K562 (cell line): ENCODE measurements around the gene PLXDC1. TPM values are rescaled to one million over a fixed set of nuclear protein-coding genes. Genes with fewer than 3 reads are reported as not detected.

Experiments used
- ARID2 ChIP-seq: fragments of 450-650 bp; IDR thresholded peaks from 2 replicates; pipeline ENCODE4 v1.6.1; 2017; ENCODE audit warnings: antibody characterized with exemption, mild to moderate bottlenecking
- ARNT ChIP-seq, 2 experiments: fragments of 450-650 bp; IDR thresholded peaks; 2 replicates each; pipeline ENCODE4 v1.6.1; 2016; ENCODE audit warnings: mild to moderate bottlenecking in 1 of 2
- GTF2A2 ChIP-seq: IDR thresholded peaks from 2 replicates; pipeline ENCODE4 v1.6.1; 2016; ENCODE audit warnings: mild to moderate bottlenecking, missing genetic modification characterization, missing compliant biosample characterization
- KDM4B ChIP-seq, 2 experiments: fragments of 450-650 bp in 1 of 2; sonication (generic) in 1 of 2; IDR thresholded peaks; 2 replicates each; pipeline ENCODE4 v1.6.1; 2016 to 2017; ENCODE audit warnings: borderline replicate concordance in 2 of 2, antibody characterized with exemption in 1 of 2, low read depth in 1 of 2, mild to moderate bottlenecking in 1 of 2
- MXI1 ChIP-seq: IDR thresholded peaks from 2 replicates; pipeline ENCODE4 v1.6.1; 2011; ENCODE audit warnings: low read depth, mild to moderate bottlenecking, improper control_type of control experiment, low read length
- MYC ChIP-seq, 2 experiments: fragments of 250-450 bp in 1 of 2; sonication (Bioruptor Pico) in 1 of 2; IDR thresholded peaks; 2 replicates each; pipeline versions ENCODE4 v1.5.1 to v1.6.1; 2012 to 2021; ENCODE audit warnings: low read depth in 2 of 2, borderline replicate concordance in 1 of 2, improper control_type of control experiment in 1 of 2, low read length in 1 of 2, mild to moderate bottlenecking in 1 of 2, moderate library complexity in 1 of 2
- NFRKB ChIP-seq: fragments of 450-650 bp; IDR thresholded peaks from 2 replicates; pipeline ENCODE4 v1.6.1; 2016; ENCODE audit warnings: low read depth
- NONO ChIP-seq, 2 experiments: fragments of 200-400 bp in 1 of 2; fragments of 450-650 bp in 1 of 2; formaldehyde crosslinking in 1 of 2; IDR thresholded peaks; 2 replicates each; pipeline ENCODE4 v1.6.1; 2017; ENCODE audit warnings: low read depth in 2 of 2, mild to moderate bottlenecking in 2 of 2, moderate library complexity in 2 of 2, low read length in 1 of 2
- RBBP5 ChIP-seq: fragments of 200-600 bp; sonication (generic); IDR thresholded peaks from 2 replicates; pipeline ENCODE4 v1.6.1; 2012; ENCODE audit warnings: borderline replicate concordance, mild to moderate bottlenecking, low read length, control low read depth, inconsistent platforms; ENCODE audit not compliant: insufficient read depth, poor library complexity, severe bottlenecking
- SUPT5H ChIP-seq: fragments of 450-650 bp; IDR thresholded peaks from 2 replicates; pipeline ENCODE4 v1.6.1; 2016
- TRIM28 ChIP-seq: fragments of 450-650 bp; IDR thresholded peaks from 2 replicates; pipeline ENCODE4 v1.6.1; 2017
- ZNF445 ChIP-seq: fragments of 250-450 bp; sonication (Bioruptor Pico); IDR thresholded peaks from 2 replicates; pipeline ENCODE4 v1.4.0; 2020; ENCODE audit warnings: low read depth, mild to moderate bottlenecking, moderate library complexity
- ZNF696 ChIP-seq: fragments of 250-450 bp; sonication (Bioruptor Pico); conservative IDR thresholded peaks from 2 replicates; pipeline ENCODE4 v1.4.0; 2020; ENCODE audit warnings: mild to moderate bottlenecking, moderate library complexity
- polyA plus RNA-seq, 8 experiments: library from polyadenylated mRNA; depleted of rRNA in 4 of 8; stranded (reverse) in 5 of 8; unstranded in 3 of 8; fragments of >200 nt; fragmentation: Nextera tagmentation in 2 of 8; fragmentation: Illumina TruSeq in 1 of 8; extraction: Ambion mirVana in 2 of 8; extraction: Trizol in 1 of 8; gene quantifications; 2 replicates each; pipeline versions ENCODE4 v1.2.1 to v1.2.3, GENCODE V29; 2011 to 2014; ENCODE audit warnings: inconsistent platforms in 1 of 8, missing spikeins in 1 of 8
- total RNA-seq, 7 experiments: library from RNA; depleted of rRNA in 6 of 7; stranded (reverse); fragments of >200 nt in 6 of 7; fragmentation: Illumina TruSeq in 2 of 7; extraction: Trizol in 2 of 7; gene quantifications; 2 replicates each; pipeline versions ENCODE4 v1.2.1 to v1.2.3, GENCODE V29; 2011 to 2021; ENCODE audit warnings: low replicate concordance in 1 of 7
- TF ChIP-seq, protein P1 (sequence below): fragments of 450-650 bp; IDR thresholded peaks from 2 replicates; pipeline ENCODE4 v1.6.1; 2016; ENCODE audit warnings: antibody characterized with exemption
- TF ChIP-seq, protein P2 (sequence below), 3 experiments: fragments of 200-800 bp in 1 of 3; fragments of 250-450 bp in 1 of 3; fragments of 450-650 bp in 1 of 3; sonication (Bioruptor Pico) in 1 of 3; sonication (Bioruptor generic) in 1 of 3; formaldehyde crosslinking in 1 of 3; IDR thresholded peaks; 2 replicates each; pipeline versions ENCODE4 v1.6.1 to v1.8.0; 2016 to 2022; ENCODE audit warnings: mild to moderate bottlenecking in 2 of 3, missing genetic modification characterization in 2 of 3, missing compliant biosample characterization in 1 of 3, moderate library complexity in 1 of 3
- TF ChIP-seq, protein P3 (sequence below): fragments of 250-450 bp; sonication (Bioruptor Pico); IDR thresholded peaks from 2 replicates; pipeline ENCODE4 v1.9.0; 2021; ENCODE audit warnings: mild to moderate bottlenecking
- TF ChIP-seq, protein P4 (sequence below), 2 experiments: fragments of 450-650 bp in 1 of 2; IDR thresholded peaks; 2 replicates each; pipeline ENCODE4 v1.6.1; 2011 to 2017; ENCODE audit warnings: low read depth in 2 of 2, antibody characterized with exemption in 1 of 2, borderline replicate concordance in 1 of 2, low read length in 1 of 2, mild to moderate bottlenecking in 1 of 2, mixed read lengths in 1 of 2; ENCODE audit not compliant: control insufficient read depth in 1 of 2

The PLXDC1 gene
- total and polyA plus RNA-seq, 9 of the 15 experiments (the other 6 are each of a cell fraction or from before 2014, with no cell fraction given): not detected

DNA sequence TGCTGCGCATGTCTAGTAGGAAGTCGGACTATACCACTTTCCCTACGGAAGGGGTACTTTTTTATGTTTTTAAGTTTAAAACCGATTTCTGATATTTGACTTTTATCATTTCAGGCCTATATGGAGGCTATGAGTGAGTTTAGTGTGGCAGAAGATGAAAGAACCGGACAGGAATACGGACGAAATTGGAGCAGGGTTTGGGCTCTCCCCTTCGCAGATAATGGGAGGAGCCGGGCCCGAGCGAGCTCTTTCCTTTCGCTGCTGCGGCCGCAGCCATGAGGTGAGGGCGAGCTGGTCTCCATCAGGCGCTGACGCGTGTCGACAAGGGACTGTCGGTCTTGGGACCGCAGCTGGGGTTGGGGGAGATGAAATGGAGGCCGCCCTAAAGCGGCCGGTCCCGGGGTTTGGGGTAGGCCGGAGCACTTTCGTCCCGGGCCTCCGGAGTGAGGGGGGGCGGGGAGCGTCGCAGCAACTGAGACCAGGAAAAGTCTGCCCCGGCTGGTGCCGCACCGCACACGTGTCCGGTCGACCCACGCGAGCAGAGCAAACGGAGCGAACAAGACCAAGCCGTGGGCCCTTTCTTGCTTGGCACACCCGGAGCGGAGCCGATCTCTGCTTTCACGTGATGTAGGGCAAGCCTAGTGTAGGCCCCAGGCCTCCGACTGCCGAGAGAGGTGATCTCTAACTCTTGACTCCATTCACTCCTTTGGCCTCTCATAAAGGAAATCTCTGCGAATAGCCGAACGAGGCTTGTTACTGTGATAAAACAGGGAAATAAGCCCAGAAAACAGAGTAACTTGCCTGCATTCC is 48.8 kb upstream of the PLXDC1 start, which contains the start of gene RPL19 (continued):
- TF ChIP-seq, protein P1, sequence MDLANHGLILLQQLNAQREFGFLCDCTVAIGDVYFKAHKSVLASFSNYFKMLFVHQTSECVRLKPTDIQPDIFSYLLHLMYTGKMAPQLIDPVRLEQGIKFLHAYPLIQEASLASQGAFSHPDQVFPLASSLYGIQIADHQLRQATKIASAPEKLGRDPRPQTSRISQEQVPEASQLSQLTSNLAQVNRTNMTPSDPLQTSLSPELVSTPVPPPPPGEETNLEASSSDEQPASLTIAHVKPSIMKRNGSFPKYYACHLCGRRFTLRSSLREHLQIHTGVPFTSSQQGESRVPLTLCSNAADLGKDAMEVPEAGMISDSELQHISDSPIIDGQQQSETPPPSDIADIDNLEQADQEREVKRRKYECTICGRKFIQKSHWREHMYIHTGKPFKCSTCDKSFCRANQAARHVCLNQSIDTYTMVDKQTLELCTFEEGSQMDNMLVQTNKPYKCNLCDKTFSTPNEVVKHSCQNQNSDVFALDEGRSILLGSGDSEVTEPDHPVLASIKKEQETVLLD: no peak
- TF ChIP-seq GTF2A2 (tag) (no peak; the same call in 1 of the 2 replicates), TRIM28 (peak; percentile 52; the same call in 1 of the 2 replicates), NONO (IDR thresholded peaks at IDR 0.05; ENCODE audit: low read depth in 2 of 2, low read length in 1 of 2) (peak in 1 of 2 experiments; percentile 99; a peak in 2 of 4 replicates), NFRKB (peak; percentile 83), MXI1 (0 out of 2 replicates have a peak, but pooled peaks have one; percentile 5), ZNF696 (CRISPR knock-in tag) (no peak), ZNF445 (CRISPR knock-in tag) (no peak), KDM4B (IDR thresholded peaks at IDR 0.05; ENCODE audit: borderline replicate concordance in 2 of 2, low read depth in 1 of 2) (0 out of 4 replicates have a peak, but pooled peaks of 1 of the 2 experiments have one; percentile 47), MYC (IDR thresholded peaks at IDR 0.05; ENCODE audit: low read depth, low read length) (peak; percentile 98), MYC (CRISPR knock-in tag; IDR thresholded peaks at IDR 0.05; ENCODE audit: borderline replicate concordance, low read depth) (peak; percentile 91), ARID2 (0 out of 2 replicates have a peak, but pooled peaks have one; percentile 11), RBBP5 (peak; percentile 74), ARNT (IDR thresholded peaks at IDR 0.05) (peak in 1 of 2 experiments; percentile 89; a peak in 2 of 4 replicates), SUPT5H (peak; percentile 98)
- TF ChIP-seq, protein P2, sequence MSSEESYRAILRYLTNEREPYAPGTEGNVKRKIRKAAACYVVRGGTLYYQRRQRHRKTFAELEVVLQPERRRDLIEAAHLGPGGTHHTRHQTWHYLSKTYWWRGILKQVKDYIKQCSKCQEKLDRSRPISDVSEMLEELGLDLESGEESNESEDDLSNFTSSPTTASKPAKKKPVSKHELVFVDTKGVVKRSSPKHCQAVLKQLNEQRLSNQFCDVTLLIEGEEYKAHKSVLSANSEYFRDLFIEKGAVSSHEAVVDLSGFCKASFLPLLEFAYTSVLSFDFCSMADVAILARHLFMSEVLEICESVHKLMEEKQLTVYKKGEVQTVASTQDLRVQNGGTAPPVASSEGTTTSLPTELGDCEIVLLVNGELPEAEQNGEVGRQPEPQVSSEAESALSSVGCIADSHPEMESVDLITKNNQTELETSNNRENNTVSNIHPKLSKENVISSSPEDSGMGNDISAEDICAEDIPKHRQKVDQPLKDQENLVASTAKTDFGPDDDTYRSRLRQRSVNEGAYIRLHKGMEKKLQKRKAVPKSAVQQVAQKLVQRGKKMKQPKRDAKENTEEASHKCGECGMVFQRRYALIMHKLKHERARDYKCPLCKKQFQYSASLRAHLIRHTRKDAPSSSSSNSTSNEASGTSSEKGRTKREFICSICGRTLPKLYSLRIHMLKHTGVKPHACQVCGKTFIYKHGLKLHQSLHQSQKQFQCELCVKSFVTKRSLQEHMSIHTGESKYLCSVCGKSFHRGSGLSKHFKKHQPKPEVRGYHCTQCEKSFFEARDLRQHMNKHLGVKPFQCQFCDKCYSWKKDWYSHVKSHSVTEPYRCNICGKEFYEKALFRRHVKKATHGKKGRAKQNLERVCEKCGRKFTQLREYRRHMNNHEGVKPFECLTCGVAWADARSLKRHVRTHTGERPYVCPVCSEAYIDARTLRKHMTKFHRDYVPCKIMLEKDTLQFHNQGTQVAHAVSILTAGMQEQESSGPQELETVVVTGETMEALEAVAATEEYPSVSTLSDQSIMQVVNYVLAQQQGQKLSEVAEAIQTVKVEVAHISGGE (CRISPR knock-in tag; IDR thresholded peaks at IDR 0.05): peak in 1 of 3 experiments; percentile 57; a peak in 2 of 6 replicates
- TF ChIP-seq, protein P3, sequence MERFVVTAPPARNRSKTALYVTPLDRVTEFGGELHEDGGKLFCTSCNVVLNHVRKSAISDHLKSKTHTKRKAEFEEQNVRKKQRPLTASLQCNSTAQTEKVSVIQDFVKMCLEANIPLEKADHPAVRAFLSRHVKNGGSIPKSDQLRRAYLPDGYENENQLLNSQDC (CRISPR knock-in tag): peak; percentile 6; the same call in 1 of the 2 replicates
- TF ChIP-seq, protein P4, sequence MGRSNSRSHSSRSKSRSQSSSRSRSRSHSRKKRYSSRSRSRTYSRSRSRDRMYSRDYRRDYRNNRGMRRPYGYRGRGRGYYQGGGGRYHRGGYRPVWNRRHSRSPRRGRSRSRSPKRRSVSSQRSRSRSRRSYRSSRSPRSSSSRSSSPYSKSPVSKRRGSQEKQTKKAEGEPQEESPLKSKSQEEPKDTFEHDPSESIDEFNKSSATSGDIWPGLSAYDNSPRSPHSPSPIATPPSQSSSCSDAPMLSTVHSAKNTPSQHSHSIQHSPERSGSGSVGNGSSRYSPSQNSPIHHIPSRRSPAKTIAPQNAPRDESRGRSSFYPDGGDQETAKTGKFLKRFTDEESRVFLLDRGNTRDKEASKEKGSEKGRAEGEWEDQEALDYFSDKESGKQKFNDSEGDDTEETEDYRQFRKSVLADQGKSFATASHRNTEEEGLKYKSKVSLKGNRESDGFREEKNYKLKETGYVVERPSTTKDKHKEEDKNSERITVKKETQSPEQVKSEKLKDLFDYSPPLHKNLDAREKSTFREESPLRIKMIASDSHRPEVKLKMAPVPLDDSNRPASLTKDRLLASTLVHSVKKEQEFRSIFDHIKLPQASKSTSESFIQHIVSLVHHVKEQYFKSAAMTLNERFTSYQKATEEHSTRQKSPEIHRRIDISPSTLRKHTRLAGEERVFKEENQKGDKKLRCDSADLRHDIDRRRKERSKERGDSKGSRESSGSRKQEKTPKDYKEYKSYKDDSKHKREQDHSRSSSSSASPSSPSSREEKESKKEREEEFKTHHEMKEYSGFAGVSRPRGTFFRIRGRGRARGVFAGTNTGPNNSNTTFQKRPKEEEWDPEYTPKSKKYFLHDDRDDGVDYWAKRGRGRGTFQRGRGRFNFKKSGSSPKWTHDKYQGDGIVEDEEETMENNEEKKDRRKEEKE (IDR thresholded peaks at IDR 0.05; ENCODE audit: borderline replicate concordance in 1 of 2, control insufficient read depth in 1 of 2, low read depth in 2 of 2, low read length in 1 of 2): peak in 1 of 2 experiments; percentile 97; a peak in 2 of 4 replicates
